Measurements from ENCODE around the gene RHBDF1.

- TF ChIP-seq RAD21 (IDR thresholded peaks at IDR 0.05; ENCODE audit: low read depth) (no peak), TEAD4 (IDR thresholded peaks at IDR 0.05) (no peak), CREB1 (IDR thresholded peaks at IDR 0.05; ENCODE audit: low read depth) (no peak), CEBPB (IDR thresholded peaks at IDR 0.05) (no peak)
- TF ChIP-seq, protein P1, sequence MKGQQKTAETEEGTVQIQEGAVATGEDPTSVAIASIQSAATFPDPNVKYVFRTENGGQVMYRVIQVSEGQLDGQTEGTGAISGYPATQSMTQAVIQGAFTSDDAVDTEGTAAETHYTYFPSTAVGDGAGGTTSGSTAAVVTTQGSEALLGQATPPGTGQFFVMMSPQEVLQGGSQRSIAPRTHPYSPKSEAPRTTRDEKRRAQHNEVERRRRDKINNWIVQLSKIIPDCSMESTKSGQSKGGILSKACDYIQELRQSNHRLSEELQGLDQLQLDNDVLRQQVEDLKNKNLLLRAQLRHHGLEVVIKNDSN (IDR thresholded peaks at IDR 0.05), result no peak
- TF ChIP-seq, protein P2, sequence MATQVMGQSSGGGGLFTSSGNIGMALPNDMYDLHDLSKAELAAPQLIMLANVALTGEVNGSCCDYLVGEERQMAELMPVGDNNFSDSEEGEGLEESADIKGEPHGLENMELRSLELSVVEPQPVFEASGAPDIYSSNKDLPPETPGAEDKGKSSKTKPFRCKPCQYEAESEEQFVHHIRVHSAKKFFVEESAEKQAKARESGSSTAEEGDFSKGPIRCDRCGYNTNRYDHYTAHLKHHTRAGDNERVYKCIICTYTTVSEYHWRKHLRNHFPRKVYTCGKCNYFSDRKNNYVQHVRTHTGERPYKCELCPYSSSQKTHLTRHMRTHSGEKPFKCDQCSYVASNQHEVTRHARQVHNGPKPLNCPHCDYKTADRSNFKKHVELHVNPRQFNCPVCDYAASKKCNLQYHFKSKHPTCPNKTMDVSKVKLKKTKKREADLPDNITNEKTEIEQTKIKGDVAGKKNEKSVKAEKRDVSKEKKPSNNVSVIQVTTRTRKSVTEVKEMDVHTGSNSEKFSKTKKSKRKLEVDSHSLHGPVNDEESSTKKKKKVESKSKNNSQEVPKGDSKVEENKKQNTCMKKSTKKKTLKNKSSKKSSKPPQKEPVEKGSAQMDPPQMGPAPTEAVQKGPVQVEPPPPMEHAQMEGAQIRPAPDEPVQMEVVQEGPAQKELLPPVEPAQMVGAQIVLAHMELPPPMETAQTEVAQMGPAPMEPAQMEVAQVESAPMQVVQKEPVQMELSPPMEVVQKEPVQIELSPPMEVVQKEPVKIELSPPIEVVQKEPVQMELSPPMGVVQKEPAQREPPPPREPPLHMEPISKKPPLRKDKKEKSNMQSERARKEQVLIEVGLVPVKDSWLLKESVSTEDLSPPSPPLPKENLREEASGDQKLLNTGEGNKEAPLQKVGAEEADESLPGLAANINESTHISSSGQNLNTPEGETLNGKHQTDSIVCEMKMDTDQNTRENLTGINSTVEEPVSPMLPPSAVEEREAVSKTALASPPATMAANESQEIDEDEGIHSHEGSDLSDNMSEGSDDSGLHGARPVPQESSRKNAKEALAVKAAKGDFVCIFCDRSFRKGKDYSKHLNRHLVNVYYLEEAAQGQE (IDR thresholded peaks at IDR 0.05; ENCODE audit: low read depth), result no peak
Measured at GRCh38 chr16:120756-121155, 48.3 kb upstream of the RHBDF1 start.
